ENCODE data around the gene SDHA. TPM values are rescaled to one million over a fixed set of nuclear protein-coding genes. Genes with fewer than 3 reads are reported as not detected.

The SDHA gene
- total RNA-seq, 1 experiment from 2014 or later, result 134 TPM

- no peak overlapping the region for H3K9ac ChIP-seq (ENCODE audit: low read length)
- peaks cover 7 to 15% of the 10 kb centered on the region in 2 experiments for H3K4me1 ChIP-seq (ENCODE audit: control insufficient read depth in 1 of 2, insufficient read depth in 2 of 2, low read length in 2 of 2)
- no peaks in the 10 kb centered on the region for H4K20me1 ChIP-seq (ENCODE audit: insufficient read depth)
- H3K27ac ChIP-seq (ENCODE audit: low read depth, low read length), result no peak overlapping the region
- no peaks in the 10 kb centered on the region for H3K9me3 ChIP-seq (ENCODE audit: control insufficient read depth in 1 of 2, insufficient read depth in 1 of 2, low read depth in 1 of 2, low read length in 2 of 2)
- H3K9me2 ChIP-seq (ENCODE audit: insufficient read depth), result no peaks in the 10 kb centered on the region
- DNase-seq (ENCODE audit: low read depth, low spot score), result no peak
- no peak overlapping the region for H3K4me3 ChIP-seq (replicated peaks in 1 of 2; ENCODE audit: low read depth in 1 of 2, low read length in 2 of 2)
- H3K36me3 ChIP-seq (ENCODE audit: control insufficient read depth in 1 of 2, insufficient read depth in 2 of 2, low read length in 2 of 2), result no peaks in the 10 kb centered on the region
- ATAC-seq, result no peak
- POLR2A ChIA-PET, result no interaction called here
- RAD21 ChIA-PET (ENCODE audit: low non-redundant PET in 1 of 2, low total read pairs in 2 of 2, uncharacterized antibody in 2 of 2, unreplicated experiment in 2 of 2), result no interaction called here
- CTCF ChIA-PET, result no interaction called here
- no peaks in the 10 kb centered on the region for H3K79me2 ChIP-seq (ENCODE audit: insufficient read depth, low read length)
- no peak overlapping the region for H2AFZ ChIP-seq (ENCODE audit: low read depth, low read length, poor library complexity, severe bottlenecking)
- H3K4me2 ChIP-seq (ENCODE audit: low read length), result no peak overlapping the region
- H3K27me3 ChIP-seq (ENCODE audit: insufficient read depth, low read length), result no peaks in the 10 kb centered on the region
- BruUV-seq (replicated peaks), result no TSS peak
- intact Hi-C loops (cut with micrococcal nuclease), result no loop called here
- TF ChIP-seq POLR2A (IDR thresholded peaks at IDR 0.05; ENCODE audit: borderline replicate concordance, extremely low read depth, insufficient read depth, insufficient read length), result no peak
Measured at GRCh38 chr5:184471-184870, 33.6 kb upstream of the SDHA start.

DNA sequence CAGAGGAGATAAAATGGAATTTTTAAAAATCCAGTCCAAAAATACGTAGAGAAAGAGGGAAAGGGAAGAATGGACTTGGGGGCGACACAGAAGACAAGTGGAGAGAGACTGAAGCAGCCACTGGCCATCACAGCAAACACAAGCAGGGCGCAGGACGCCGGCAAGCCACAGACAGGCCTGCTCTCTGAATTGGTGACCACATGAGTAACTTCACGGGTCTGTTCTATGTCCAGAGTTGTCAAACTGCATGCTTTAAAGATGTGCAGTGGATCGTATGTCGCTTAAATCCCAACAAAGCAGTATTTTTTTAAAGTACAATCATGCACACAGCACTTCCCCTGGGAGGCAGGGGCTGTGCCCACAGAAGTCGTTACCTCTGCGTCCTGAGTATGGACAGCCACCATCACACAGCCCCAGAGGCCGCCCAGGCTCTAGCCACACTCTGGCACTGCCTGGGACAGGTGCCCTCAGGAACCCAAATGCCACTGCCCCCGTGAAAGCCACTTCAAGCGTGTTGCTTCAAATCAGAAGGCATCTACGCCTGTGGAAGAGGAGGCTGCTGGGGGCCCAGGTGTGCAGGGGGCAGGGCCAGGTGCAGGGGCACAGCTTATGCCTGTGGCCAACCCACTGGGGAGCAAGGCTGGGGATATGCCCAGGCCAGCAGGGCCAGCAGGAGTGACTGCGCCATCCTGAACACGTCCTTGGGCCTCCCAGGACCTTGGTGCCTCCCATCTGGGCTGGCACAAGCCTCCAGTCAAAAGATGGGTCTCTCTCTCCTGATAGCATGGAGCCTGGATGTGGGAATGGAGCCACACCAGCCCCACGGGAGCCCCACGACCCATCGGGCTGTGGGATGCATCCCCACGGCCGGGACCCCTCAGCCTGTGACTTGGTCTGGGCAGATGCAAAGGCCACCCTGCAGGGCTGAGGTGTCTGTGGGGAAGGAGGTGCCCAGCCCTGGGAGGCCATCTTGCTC is 32.7 kb upstream of the SDHA start:
- Histone ChIP-seq H3K27ac (ENCODE audit: low read depth, low read length) (no peak overlapping the region), H3K4me3 (replicated peaks in 1 of 2; ENCODE audit: low read depth in 1 of 2, low read length in 2 of 2) (no peak overlapping the region), H3K27me3 (ENCODE audit: insufficient read depth, low read length) (no peaks in the 10 kb centered on the region), H3K9ac (ENCODE audit: low read length) (no peak overlapping the region), H3K4me1 (ENCODE audit: control insufficient read depth in 1 of 2, insufficient read depth in 2 of 2, low read length in 2 of 2) (peaks cover 6 to 11% of the 10 kb centered on the region in 2 experiments), H2AFZ (ENCODE audit: low read depth, low read length, poor library complexity, severe bottlenecking) (no peak overlapping the region), H3K36me3 (ENCODE audit: control insufficient read depth in 1 of 2, insufficient read depth in 2 of 2, low read length in 2 of 2) (no peaks in the 10 kb centered on the region), H3K4me2 (ENCODE audit: low read length) (no peak overlapping the region), H3K9me2 (ENCODE audit: insufficient read depth) (no peaks in the 10 kb centered on the region), H4K20me1 (ENCODE audit: insufficient read depth) (no peaks in the 10 kb centered on the region), H3K79me2 (ENCODE audit: insufficient read depth, low read length) (no peaks in the 10 kb centered on the region), H3K9me3 (ENCODE audit: control insufficient read depth in 1 of 2, insufficient read depth in 1 of 2, low read depth in 1 of 2, low read length in 2 of 2) (no peaks in the 10 kb centered on the region)
- RAD21 ChIA-PET (ENCODE audit: low non-redundant PET in 1 of 2, low total read pairs in 2 of 2, uncharacterized antibody in 2 of 2, unreplicated experiment in 2 of 2), result no interaction called here
- POLR2A ChIA-PET, result no interaction called here
- ATAC-seq (no peak), DNase-seq (ENCODE audit: low read depth, low spot score) (no peak)
- CTCF ChIA-PET, result no interaction called here
- TF ChIP-seq ZBTB33 (IDR thresholded peaks at IDR 0.05; ENCODE audit: extremely low read depth, insufficient replicate concordance, low read length) (no peak), SIN3A (IDR thresholded peaks at IDR 0.05; ENCODE audit: low read depth) (no peak), CTCF (IDR thresholded peaks at IDR 0.05 in 2 of 3, conservative IDR thresholded peaks at IDR 0.05 in 1 of 3; ENCODE audit: borderline replicate concordance in 1 of 3, insufficient read depth in 1 of 3, low read depth in 2 of 3, low read length in 2 of 3) (no peak), JUND (IDR thresholded peaks at IDR 0.05) (no peak)
- BruUV-seq (replicated peaks), result no TSS peak
- intact Hi-C loops (cut with micrococcal nuclease), result no loop called here

Measured in HCT116 (cell line).